ENCODE measurements around the gene ARHGAP6.

Gene ARHGAP6

GRCh38 chrX:11472879-11473278, 192.8 kb downstream of the ARHGAP6 start:
- Histone ChIP-seq H3K9ac (ENCODE audit: insufficient read length) (no peak overlapping the region), H3K4me3 (no peak overlapping the region), H3K36me3 (ENCODE audit: insufficient read depth, low read length) (no peaks in the 10 kb centered on the region), H3K9me3 (ENCODE audit: low read depth, low read length) (no peaks in the 10 kb centered on the region), H3K27ac (no peak overlapping the region)
- no peak for TF ChIP-seq EZH2 (IDR thresholded peaks at IDR 0.05)
- TF ChIP-seq FOXP2 (optimal IDR thresholded peaks at IDR 0.05; ENCODE audit: control extremely low read depth, extremely low read length, insufficient read depth): no peak
- no peak for TF ChIP-seq POLR2AphosphoS5 (IDR thresholded peaks at IDR 0.05; ENCODE audit: borderline replicate concordance, low read depth, low read length)
- no peak for DNase-seq (ENCODE audit: low read depth, low spot score)

- no peaks in the 10 kb centered on the region for H3K9me3 ChIP-seq (ENCODE audit: low read depth, low read length)
- DNase-seq (ENCODE audit: low read depth, low spot score): no peak
- H3K4me3 ChIP-seq: no peak overlapping the region
- H3K9ac ChIP-seq (ENCODE audit: insufficient read length): no peak overlapping the region
- no peak overlapping the region for H3K27ac ChIP-seq
- H3K36me3 ChIP-seq (ENCODE audit: insufficient read depth, low read length): no peaks in the 10 kb centered on the region
- TF ChIP-seq EZH2 (IDR thresholded peaks at IDR 0.05): no peak
- no peak for TF ChIP-seq FOXP2 (optimal IDR thresholded peaks at IDR 0.05; ENCODE audit: control extremely low read depth, extremely low read length, insufficient read depth)
- no peak for TF ChIP-seq POLR2AphosphoS5 (IDR thresholded peaks at IDR 0.05; ENCODE audit: borderline replicate concordance, low read depth, low read length)
Measured at GRCh38 chrX:11472381-11472780, 193.3 kb downstream of the ARHGAP6 start.

- H3K9me3 ChIP-seq (ENCODE audit: low read depth, low read length): no peaks in the 10 kb centered on the region
- TF ChIP-seq POLR2AphosphoS5 (IDR thresholded peaks at IDR 0.05; ENCODE audit: borderline replicate concordance, low read depth, low read length) (no peak), FOXP2 (optimal IDR thresholded peaks at IDR 0.05; ENCODE audit: control extremely low read depth, extremely low read length, insufficient read depth) (no peak), EZH2 (IDR thresholded peaks at IDR 0.05) (no peak)
- H3K27ac ChIP-seq: no peak overlapping the region
- no peaks in the 10 kb centered on the region for H3K36me3 ChIP-seq (ENCODE audit: insufficient read depth, low read length)
- no peak overlapping the region for H3K4me3 ChIP-seq
- DNase-seq (ENCODE audit: low read depth, low spot score): no peak
- no peak overlapping the region for H3K9ac ChIP-seq (ENCODE audit: insufficient read length)
Measured at GRCh38 chrX:11470250-11470974, 195.3 kb downstream of the ARHGAP6 start.

GRCh38 chrX:11465648-11466411, 199.9 kb downstream of the ARHGAP6 start:
- DNase-seq (ENCODE audit: low read depth, low spot score): no peak
- H3K4me3 ChIP-seq: no peak overlapping the region
- no peak overlapping the region for H3K9ac ChIP-seq (ENCODE audit: insufficient read length)
- no peaks in the 10 kb centered on the region for H3K36me3 ChIP-seq (ENCODE audit: insufficient read depth, low read length)
- no peak overlapping the region for H3K27ac ChIP-seq
- no peaks in the 10 kb centered on the region for H3K9me3 ChIP-seq (ENCODE audit: low read depth, low read length)
- TF ChIP-seq EZH2 (IDR thresholded peaks at IDR 0.05): no peak

GRCh38 chrX:11464836-11465463, 200.8 kb downstream of the ARHGAP6 start:
- TF ChIP-seq POLR2AphosphoS5 (IDR thresholded peaks at IDR 0.05; ENCODE audit: borderline replicate concordance, low read depth, low read length): no peak
- TF ChIP-seq FOXP2 (optimal IDR thresholded peaks at IDR 0.05; ENCODE audit: control extremely low read depth, extremely low read length, insufficient read depth): no peak
- no peak for TF ChIP-seq EZH2 (IDR thresholded peaks at IDR 0.05)
- DNase-seq (ENCODE audit: low read depth, low spot score): no peak
- Histone ChIP-seq H3K9me3 (ENCODE audit: low read depth, low read length) (no peaks in the 10 kb centered on the region), H3K27ac (no peak overlapping the region), H3K4me3 (no peak overlapping the region), H3K9ac (ENCODE audit: insufficient read length) (no peak overlapping the region), H3K36me3 (ENCODE audit: insufficient read depth, low read length) (no peaks in the 10 kb centered on the region)

- no peak for DNase-seq (ENCODE audit: low read depth, low spot score)
- TF ChIP-seq EZH2 (IDR thresholded peaks at IDR 0.05): no peak
- no peak for TF ChIP-seq FOXP2 (optimal IDR thresholded peaks at IDR 0.05; ENCODE audit: control extremely low read depth, extremely low read length, insufficient read depth)
- no peak for TF ChIP-seq POLR2AphosphoS5 (IDR thresholded peaks at IDR 0.05; ENCODE audit: borderline replicate concordance, low read depth, low read length)
- H3K36me3 ChIP-seq (ENCODE audit: insufficient read depth, low read length): no peaks in the 10 kb centered on the region
- H3K9me3 ChIP-seq (ENCODE audit: low read depth, low read length): no peaks in the 10 kb centered on the region
- no peak overlapping the region for H3K9ac ChIP-seq (ENCODE audit: insufficient read length)
- no peak overlapping the region for H3K27ac ChIP-seq
- no peak overlapping the region for H3K4me3 ChIP-seq
Measured at GRCh38 chrX:11464380-11464779, 201.3 kb downstream of the ARHGAP6 start.

- no peaks in the 10 kb centered on the region for H3K36me3 ChIP-seq (ENCODE audit: insufficient read depth, low read length)
- no peak overlapping the region for H3K27ac ChIP-seq
- DNase-seq (ENCODE audit: low read depth, low spot score): no peak
- TF ChIP-seq EZH2 (IDR thresholded peaks at IDR 0.05) (no peak), FOXP2 (optimal IDR thresholded peaks at IDR 0.05; ENCODE audit: control extremely low read depth, extremely low read length, insufficient read depth) (no peak), POLR2AphosphoS5 (IDR thresholded peaks at IDR 0.05; ENCODE audit: borderline replicate concordance, low read depth, low read length) (no peak)
- no peaks in the 10 kb centered on the region for H3K9me3 ChIP-seq (ENCODE audit: low read depth, low read length)
- no peak overlapping the region for H3K9ac ChIP-seq (ENCODE audit: insufficient read length)
- H3K4me3 ChIP-seq: no peak overlapping the region
Measured at GRCh38 chrX:11462648-11463047, 203.1 kb downstream of the ARHGAP6 start.

GRCh38 chrX:11462136-11462535, 203.6 kb downstream of the ARHGAP6 start:
- H3K27ac ChIP-seq: no peak overlapping the region

More at GRCh38 chrX:11462136-11462535, 203.6 kb downstream of the ARHGAP6 start:
- H3K9ac ChIP-seq (ENCODE audit: insufficient read length): no peak overlapping the region
- H3K36me3 ChIP-seq (ENCODE audit: insufficient read depth, low read length): no peaks in the 10 kb centered on the region
- no peak for TF ChIP-seq FOXP2 (optimal IDR thresholded peaks at IDR 0.05; ENCODE audit: control extremely low read depth, extremely low read length, insufficient read depth)
- no peak for TF ChIP-seq POLR2AphosphoS5 (IDR thresholded peaks at IDR 0.05; ENCODE audit: borderline replicate concordance, low read depth, low read length)
- TF ChIP-seq EZH2 (IDR thresholded peaks at IDR 0.05): no peak
- DNase-seq (ENCODE audit: low read depth, low spot score): no peak
- no peaks in the 10 kb centered on the region for H3K9me3 ChIP-seq (ENCODE audit: low read depth, low read length)
- no peak overlapping the region for H3K4me3 ChIP-seq

Measured in SK-N-MC (cell line).